ENCODE results near the gene FKBP5. TPM values are rescaled to one million over a fixed set of nuclear protein-coding genes. Genes with fewer than 3 reads are reported as not detected.

The FKBP5 gene
- total and polyA plus RNA-seq, 9 of the 15 experiments (the other 6 are each of a cell fraction or from before 2014, with no cell fraction given) = 32.7 to 151 (median 75.0) TPM

- no peak for TF ChIP-seq HNRNPLL (IDR thresholded peaks at IDR 0.05; ENCODE audit: low read depth, low read length, poor library complexity, severe bottlenecking)
- no peak for TF ChIP-seq STAT6 (CRISPR knock-in tag; IDR thresholded peaks at IDR 0.05)
- TF ChIP-seq ZKSCAN1 (IDR thresholded peaks at IDR 0.05; ENCODE audit: low read depth, low read length) = no peak
- TF ChIP-seq KLF10 (CRISPR knock-in tag; IDR thresholded peaks at IDR 0.05) = no peak
- TF ChIP-seq ARID1B (IDR thresholded peaks at IDR 0.05) = peak; percentile 57
- no peak for TF ChIP-seq PBX2 (CRISPR knock-in tag; IDR thresholded peaks at IDR 0.05; ENCODE audit: low read depth)
- no peak for TF ChIP-seq PBX2 (tag; conservative IDR thresholded peaks at IDR 0.05; ENCODE audit: low read depth)
- no peak for TF ChIP-seq TBP (optimal IDR thresholded peaks at IDR 0.05; ENCODE audit: low read depth, low read length)
- no peak for TF ChIP-seq KAT8 (IDR thresholded peaks at IDR 0.05; ENCODE audit: low read depth)
- TF ChIP-seq THAP7 (CRISPR knock-in tag; IDR thresholded peaks at IDR 0.05) = no peak
- no peak for TF ChIP-seq KLF1 (tag; IDR thresholded peaks at IDR 0.05)
- TF ChIP-seq IRF9 (tag; IDR thresholded peaks at IDR 0.05) = no peak
- TF ChIP-seq CREBBP (IDR thresholded peaks at IDR 0.05; ENCODE audit: low read depth, low read length) = no peak
- no peak for TF ChIP-seq NR4A1 (CRISPR knock-in tag; IDR thresholded peaks at IDR 0.05)
- no peak for TF ChIP-seq NR4A1 (tag; IDR thresholded peaks at IDR 0.05)
- TF ChIP-seq CREB5 (CRISPR knock-in tag; IDR thresholded peaks at IDR 0.05) = no peak
- TF ChIP-seq TCF7L2 (IDR thresholded peaks at IDR 0.05; ENCODE audit: low read depth, low read length) = no peak
- no peak for TF ChIP-seq NCOA6 (IDR thresholded peaks at IDR 0.05)
- no peak for TF ChIP-seq SNAPC5 (CRISPR knock-in tag; IDR thresholded peaks at IDR 0.05)
- TF ChIP-seq NKRF (IDR thresholded peaks at IDR 0.05; ENCODE audit: borderline replicate concordance) = no peak
These were observed 17.8 kb upstream of the FKBP5 start (continued) for GRCh38 chr6:35706468-35706867.
